PC-3 (cell line): ENCODE results near the gene GPN2.

ENCODE experiments used
- CTCF ChIP-seq: fragments of 300-600 bp; sonication (generic); conservative IDR thresholded peaks from 2 replicates; pipeline ENCODE4 v1.5.1; 2017; ENCODE audit warnings: antibody characterized with exemption, low read depth, mild to moderate bottlenecking, low read length
- EZH2phosphoT487 ChIP-seq: fragments of 300-600 bp; sonication (generic); IDR thresholded peaks from 2 replicates; pipeline ENCODE4 v1.6.1; 2018; ENCODE audit warnings: mild to moderate bottlenecking, antibody characterized with exemption, low read length, borderline replicate concordance

- TF ChIP-seq EZH2phosphoT487 (no peak), CTCF (no peak)
These were observed 57.7 kb downstream of the GPN2 start for GRCh38 chr1:26832249-26832960.
